ENCODE measurements around the gene GDF9. TPM values are rescaled to one million over a fixed set of nuclear protein-coding genes. Genes with fewer than 3 reads are reported as not detected.

The GDF9 gene
- total RNA-seq, 1 experiment from 2014 or later = 0.24 TPM

GRCh38 chr5:132873119-132873929, 7.1 kb upstream of the GDF9 start, which contains the start of gene LEAP2:
Gene LEAP2, plus strand, starts transcription at chr5:132873668. Its CDS starts 27 bp downstream, at chr5:132873695.
- Histone ChIP-seq H3K23ac (ENCODE audit: insufficient read length, low read depth, low read length) (no peak within 1 kb of the TSS), H2AFZ (ENCODE audit: low read length) (no peak within 1 kb of the TSS), H2BK12ac (ENCODE audit: insufficient read length, low read depth, low read length) (no peak within 1 kb of the TSS), H4K8ac (replicated peaks; ENCODE audit: insufficient read length, low read depth, low read length) (no peak within 1 kb of the TSS), H3K79me1 (ENCODE audit: insufficient read depth, low read depth, low read length, poor library complexity, severe bottlenecking) (no peaks in the 10 kb centered on the region), H3K14ac (ENCODE audit: insufficient read depth, low read length) (no peak within 1 kb of the TSS), H2AK5ac (ENCODE audit: insufficient read length, low read length) (no peak within 1 kb of the TSS), H3K9ac (ENCODE audit: extremely low read depth, insufficient read length, low read length) (no peak within 1 kb of the TSS), H3K56ac (ENCODE audit: insufficient read length, low read depth, low read length) (no peak within 1 kb of the TSS), H3K27me3 (ENCODE audit: insufficient read depth, low read length) (no peaks in the 10 kb centered on the region), H3K27ac (ENCODE audit: insufficient read length, low read depth, low read length) (no peak within 1 kb of the TSS), H4K20me1 (ENCODE audit: control insufficient read depth, insufficient read depth, insufficient read length) (no peaks in the 10 kb centered on the region), H4K91ac (ENCODE audit: insufficient read length, low read depth, low read length) (no peak within 1 kb of the TSS), H3K4me1 (ENCODE audit: insufficient read depth, low read length) (no peaks in the 10 kb centered on the region), H2BK5ac (ENCODE audit: insufficient read length, low read length) (no peak within 1 kb of the TSS), H3K23me2 (ENCODE audit: insufficient read length, low read depth, low read length, poor library complexity, severe bottlenecking) (no peaks in the 10 kb centered on the region), H3K79me2 (ENCODE audit: insufficient read depth, low read length) (no peaks in the 10 kb centered on the region), H2BK120ac (ENCODE audit: low read depth, low read length, poor library complexity, severe bottlenecking) (no peak within 1 kb of the TSS), H2BK15ac (ENCODE audit: low read depth, low read length) (no peak within 1 kb of the TSS), H3K4ac (ENCODE audit: low read depth, low read length) (no peak within 1 kb of the TSS), H2BK20ac (ENCODE audit: low read depth, low read length, poor library complexity, severe bottlenecking) (no peak within 1 kb of the TSS), H3K9me3 (ENCODE audit: control insufficient read depth, low read depth, low read length) (no peaks in the 10 kb centered on the region), H3K18ac (ENCODE audit: insufficient read length, low read depth, low read length) (no peak within 1 kb of the TSS), H3T11ph (ENCODE audit: low read length) (no peak within 1 kb of the TSS), H3K4me2 (ENCODE audit: insufficient read depth, insufficient read length, low read length) (no peak within 1 kb of the TSS), H4K5ac (ENCODE audit: insufficient read length, low read depth, low read length) (no peak within 1 kb of the TSS)
- no peaks in the 10 kb centered on the region for H3K9me3 Mint-ChIP-seq
- H3K27ac Mint-ChIP-seq = peak within 1 kb of the TSS in 1 of 3 experiments; percentile 11; a peak in 1 of 7 replicates
- H3K4me3 Mint-ChIP-seq = no peak within 1 kb of the TSS
- no peaks in the 10 kb centered on the region for H3K27me3 Mint-ChIP-seq (ENCODE audit: low read depth)
- no peak for TF ChIP-seq CTCF (conservative IDR thresholded peaks at IDR 0.05)
- no peak for DNase-seq
- no peaks in the 10 kb centered on the region for H3K4me1 Mint-ChIP-seq
- peaks cover 3 to 32% (median 18%) of the 10 kb centered on the region in 3 experiments for H3K36me3 Mint-ChIP-seq (ENCODE audit: insufficient read depth in 1 of 3, low read depth in 3 of 3)
- no CpG with 5 or more reads among the region's 6 CpGs for WGBS (ENCODE audit: extremely low coverage, insufficient read length, low lambda C conversion rate)
